Right atrium auricular region (tissue), 2 donors: ENCODE results near the gene RBM22. TPM values are rescaled to one million over a fixed set of nuclear protein-coding genes. Genes with fewer than 3 reads are reported as not detected.
A peak's percentile ranks its signal among the peaks of the same experiment; 100 is the strongest.

Experiments
- DNase-seq: peaks from one replicate; pipeline ENCODE4 v3.0.0-alpha.2; 2019; ENCODE audit warnings: low spot score
- H3K27ac ChIP-seq, 2 donors: fragments of 200-600 bp; sonication (generic); 1 replicate in 1 of 2; 2 replicates in 1 of 2; pipeline ENCODE4 v1.5.1; 2016 to 2019
- H3K27me3 ChIP-seq, 2 donors: fragments of 200-600 bp; sonication (generic); one replicate each; pipeline versions ENCODE4 v1.5.1 to v1.6.0; 2017 to 2019
- H3K36me3 ChIP-seq: fragments of 200-600 bp; sonication (generic); one replicate; pipeline ENCODE4 v1.5.1; 2016
- H3K4me1 ChIP-seq, 2 donors: fragments of 200-600 bp; sonication (generic); one replicate each; pipeline versions ENCODE4 v1.5.1 to v1.6.0; 2017 to 2019
- H3K4me3 ChIP-seq, 2 donors: fragments of 200-600 bp; sonication (generic); 1 replicate in 1 of 2; 2 replicates in 1 of 2; pipeline ENCODE4 v1.5.1; 2017 to 2019; ENCODE audit warnings: mild to moderate bottlenecking in 1 of 2, moderate library complexity in 1 of 2
- H3K9me3 ChIP-seq, 2 donors: fragments of 200-600 bp; sonication (generic); one replicate each; pipeline ENCODE4 v1.5.1; 2019
- total RNA-seq, 2 donors: library from RNA; depleted of rRNA; stranded (reverse); fragments of >200 nt; gene quantifications; one replicate each; pipeline ENCODE4 v1.1.0, GENCODE V29; 2016
- TF ChIP-seq, protein P1 (sequence below), 2 donors: fragments of 200-600 bp; sonication (generic); IDR thresholded peaks; one replicate each; pipeline ENCODE4 v1.5.1; 2019; ENCODE audit warnings: antibody characterized with exemption in 2 of 2

RBM22 gene
- total RNA-seq, 2 donors from 2014 or later, result 26.0 to 29.5 TPM

DNA sequence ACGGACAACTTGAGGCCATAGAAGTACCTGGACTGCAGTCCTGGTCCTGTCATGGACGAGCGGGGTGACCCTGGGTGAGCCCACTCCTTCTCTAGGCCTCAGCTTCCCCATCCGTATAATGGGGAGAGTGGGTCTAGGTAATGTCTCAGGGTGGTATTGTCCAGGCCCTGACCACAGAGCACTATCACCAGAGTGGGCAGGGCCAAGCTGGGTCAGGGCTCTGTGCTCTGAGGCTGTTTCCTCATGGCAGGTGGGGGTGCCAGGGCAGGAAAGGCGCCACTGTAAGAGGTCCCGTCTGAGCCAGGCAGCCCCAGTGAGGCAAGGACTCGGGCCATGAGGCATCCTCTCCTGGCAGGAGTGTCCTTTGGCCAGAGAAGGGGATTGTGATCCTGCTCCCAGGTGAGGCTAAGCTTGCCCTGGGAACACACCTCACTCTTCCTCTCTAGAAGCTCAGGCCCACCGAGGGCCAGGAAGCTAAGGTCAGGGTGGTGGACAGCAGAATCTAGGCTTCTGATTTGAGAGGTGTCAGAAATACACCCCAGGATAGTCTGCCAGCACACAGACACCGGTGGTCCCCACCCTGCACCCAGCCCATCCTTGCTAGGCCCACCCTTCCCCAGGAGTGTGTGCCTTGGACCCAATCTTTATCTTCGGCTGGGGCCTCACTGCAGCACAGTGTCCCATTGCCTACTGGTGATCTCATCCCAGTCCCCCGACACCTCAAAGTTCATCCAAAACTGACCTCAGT is 41.3 kb downstream of the RBM22 start:
- peak; percentile 58 for DNase-seq
- TF ChIP-seq, protein P1, sequence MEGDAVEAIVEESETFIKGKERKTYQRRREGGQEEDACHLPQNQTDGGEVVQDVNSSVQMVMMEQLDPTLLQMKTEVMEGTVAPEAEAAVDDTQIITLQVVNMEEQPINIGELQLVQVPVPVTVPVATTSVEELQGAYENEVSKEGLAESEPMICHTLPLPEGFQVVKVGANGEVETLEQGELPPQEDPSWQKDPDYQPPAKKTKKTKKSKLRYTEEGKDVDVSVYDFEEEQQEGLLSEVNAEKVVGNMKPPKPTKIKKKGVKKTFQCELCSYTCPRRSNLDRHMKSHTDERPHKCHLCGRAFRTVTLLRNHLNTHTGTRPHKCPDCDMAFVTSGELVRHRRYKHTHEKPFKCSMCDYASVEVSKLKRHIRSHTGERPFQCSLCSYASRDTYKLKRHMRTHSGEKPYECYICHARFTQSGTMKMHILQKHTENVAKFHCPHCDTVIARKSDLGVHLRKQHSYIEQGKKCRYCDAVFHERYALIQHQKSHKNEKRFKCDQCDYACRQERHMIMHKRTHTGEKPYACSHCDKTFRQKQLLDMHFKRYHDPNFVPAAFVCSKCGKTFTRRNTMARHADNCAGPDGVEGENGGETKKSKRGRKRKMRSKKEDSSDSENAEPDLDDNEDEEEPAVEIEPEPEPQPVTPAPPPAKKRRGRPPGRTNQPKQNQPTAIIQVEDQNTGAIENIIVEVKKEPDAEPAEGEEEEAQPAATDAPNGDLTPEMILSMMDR (IDR thresholded peaks at IDR 0.05), result no peak
- peaks cover 0 to 49% of the 10 kb centered on the region in 2 donors for H3K4me1 ChIP-seq

GRCh38 chr5:150658699-150659265 is 42.1 kb downstream of the RBM22 start:
- Histone ChIP-seq H3K4me3 (no peak overlapping the region), H3K9me3 (no peaks in the 10 kb centered on the region), H3K4me1 (peaks cover 0 to 53% of the 10 kb centered on the region in 2 donors), H3K36me3 (peaks cover under 1% of the 10 kb centered on the region), H3K27ac (peak overlapping the region; percentile 96), H3K27me3 (no peaks in the 10 kb centered on the region)
- no peak for DNase-seq
- TF ChIP-seq, protein P1 (IDR thresholded peaks at IDR 0.05), result no peak

More for the DNA sequence above, 41.3 kb downstream of the RBM22 start:
- no peak overlapping the region for H3K4me3 ChIP-seq
- no peaks in the 10 kb centered on the region for H3K9me3 ChIP-seq
- no peaks in the 10 kb centered on the region for H3K27me3 ChIP-seq
- H3K27ac ChIP-seq, result peak overlapping the region; percentile 31 to 96
- no peaks in the 10 kb centered on the region for H3K36me3 ChIP-seq

DNA sequence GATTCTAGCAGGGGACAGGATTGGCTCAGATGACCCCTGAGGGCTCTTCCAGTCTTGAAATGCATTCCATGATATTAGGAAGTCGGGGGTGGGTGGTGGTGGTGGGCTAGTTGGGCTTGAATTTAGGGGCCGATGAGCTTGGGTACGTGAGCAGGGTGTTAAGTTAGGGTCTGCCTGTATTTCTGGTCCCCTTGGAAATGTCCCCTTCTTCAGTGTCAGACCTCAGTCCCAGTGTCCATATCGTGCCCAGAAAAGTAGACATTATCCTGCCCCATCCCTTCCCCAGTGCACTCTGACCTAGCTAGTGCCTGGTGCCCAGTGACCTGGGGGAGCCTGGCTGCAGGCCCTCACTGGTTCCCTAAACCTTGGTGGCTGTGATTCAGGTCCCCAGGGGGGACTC is 42.7 kb downstream of the RBM22 start:
- Histone ChIP-seq H3K27me3 (no peaks in the 10 kb centered on the region), H3K9me3 (no peaks in the 10 kb centered on the region), H3K36me3 (peaks cover 7% of the 10 kb centered on the region), H3K4me3 (no peak overlapping the region), H3K27ac (peak overlapping the region; percentile 96), H3K4me1 (peaks cover 0 to 60% of the 10 kb centered on the region in 2 donors)
- TF ChIP-seq, protein P1 (IDR thresholded peaks at IDR 0.05), result no peak
- no peak for DNase-seq

- H3K27me3 ChIP-seq, result no peaks in the 10 kb centered on the region
- TF ChIP-seq, protein P1 (IDR thresholded peaks at IDR 0.05), result peak; percentile 82 to 86
- peak overlapping the region; percentile 96 for H3K27ac ChIP-seq
- no peaks in the 10 kb centered on the region for H3K9me3 ChIP-seq
- DNase-seq, result no peak
- peak overlapping the region; percentile 44 to 55 for H3K4me3 ChIP-seq
- H3K36me3 ChIP-seq, result peaks cover 24% of the 10 kb centered on the region
- peaks cover 0 to 76% of the 10 kb centered on the region in 2 donors for H3K4me1 ChIP-seq
These were observed 44.4 kb downstream of the RBM22 start for GRCh38 chr5:150656191-150657132.

GRCh38 chr5:150655221-150655620 is 45.6 kb downstream of the RBM22 start:
- no peaks in the 10 kb centered on the region for H3K27me3 ChIP-seq
- no peak for DNase-seq
- TF ChIP-seq, protein P1 (IDR thresholded peaks at IDR 0.05), result no peak
- peaks cover 36% of the 10 kb centered on the region for H3K36me3 ChIP-seq
- no peaks in the 10 kb centered on the region for H3K9me3 ChIP-seq
- no peak overlapping the region for H3K4me3 ChIP-seq
- peak overlapping the region; percentile 96 for H3K27ac ChIP-seq
- H3K4me1 ChIP-seq, result peaks cover 0 to 84% of the 10 kb centered on the region in 2 donors
